ENCODE data around the gene HOXA13. TPM values are rescaled to one million over a fixed set of nuclear protein-coding genes. Genes with fewer than 3 reads are reported as not detected.

The HOXA13 gene
- 6.2 and 8.0 TPM in 2 replicates for total RNA-seq

DNA sequence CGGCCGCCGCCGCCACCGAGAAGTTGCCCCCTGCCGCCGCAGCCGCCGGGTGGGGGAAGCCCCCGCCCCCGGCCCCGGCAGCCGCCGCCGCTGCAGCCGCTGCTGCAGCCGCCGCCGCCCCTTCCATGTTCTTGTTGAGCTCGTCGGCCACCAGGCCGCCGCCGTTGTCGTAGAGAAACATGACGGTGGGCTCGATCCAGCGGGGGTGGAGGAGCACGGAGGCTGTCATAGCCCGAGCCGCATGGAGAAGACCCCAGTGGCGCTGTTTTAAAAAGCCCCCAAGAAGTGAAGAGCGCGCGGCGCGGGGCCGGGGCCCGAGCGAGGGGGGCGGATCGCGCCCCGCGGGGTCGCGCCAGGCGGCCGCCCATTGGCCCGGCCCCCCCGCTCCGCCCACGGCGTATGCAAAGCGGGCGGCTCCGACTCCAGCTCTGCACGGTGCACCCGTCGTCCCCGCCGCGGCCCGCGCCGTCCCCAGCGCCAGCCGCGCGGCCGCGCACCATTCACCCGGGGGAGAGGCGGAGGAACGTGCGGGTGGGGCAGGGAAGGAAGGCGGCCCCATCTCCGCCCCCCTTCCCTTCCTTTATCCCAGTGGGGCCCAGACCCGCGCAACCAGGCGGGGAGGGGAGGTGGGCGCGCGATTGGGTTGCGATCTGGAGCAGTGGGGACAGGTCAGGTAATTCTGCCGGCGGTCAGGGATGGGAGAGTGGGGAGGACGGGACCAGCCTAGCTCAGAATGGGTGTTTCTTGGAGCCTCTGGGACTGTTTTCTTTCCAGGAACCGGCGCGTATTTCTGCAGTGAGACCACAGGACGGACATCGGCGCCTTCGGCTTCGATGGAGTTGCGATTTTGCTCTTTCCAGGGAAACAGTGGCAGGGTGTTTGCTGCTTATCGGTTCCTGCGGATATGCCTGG, at the start of gene HOXA13:
HOXA13 (minus strand) TSS at position 243 of the 912 bp plus-strand sequence; CDS start at position 229, 14 bp downstream.
- H3K9me3 ChIP-seq (ENCODE audit: low read depth, low read length): no peaks in the 10 kb centered on the region
- no peaks in the 10 kb centered on the region for H3K36me3 ChIP-seq (ENCODE audit: insufficient read depth, low read length)
- peaks cover 17% of the 10 kb centered on the region for H3K27me3 ChIP-seq (ENCODE audit: insufficient read depth, low read length)
- H3K4me3 ChIP-seq (ENCODE audit: insufficient read depth, low read length): peak within 1 kb of the TSS; percentile 80
- TF ChIP-seq CTCF (IDR thresholded peaks at IDR 0.05; ENCODE audit: extremely low read depth, low read depth, low read length): no peak
- peak within 1 kb of the TSS; percentile 74 for H2AFZ ChIP-seq (ENCODE audit: low read length)
- peaks cover 13% of the 10 kb centered on the region for H4K20me1 ChIP-seq (ENCODE audit: insufficient read depth, low read length)
- H3K4me1 ChIP-seq (ENCODE audit: insufficient read depth, low read length): peaks cover 24% of the 10 kb centered on the region
- peak within 1 kb of the TSS; percentile 21 for H3K27ac ChIP-seq (ENCODE audit: low read depth, low read length)
- peaks cover 60% of the 10 kb centered on the region for H3K79me2 ChIP-seq (ENCODE audit: insufficient read depth, low read length)
- H3K4me2 ChIP-seq (ENCODE audit: insufficient read depth, low read length): peak within 1 kb of the TSS; percentile 96
- peak; percentile 95 for DNase-seq (ENCODE audit: insufficient read length, low spot score, missing footprints)

DNA sequence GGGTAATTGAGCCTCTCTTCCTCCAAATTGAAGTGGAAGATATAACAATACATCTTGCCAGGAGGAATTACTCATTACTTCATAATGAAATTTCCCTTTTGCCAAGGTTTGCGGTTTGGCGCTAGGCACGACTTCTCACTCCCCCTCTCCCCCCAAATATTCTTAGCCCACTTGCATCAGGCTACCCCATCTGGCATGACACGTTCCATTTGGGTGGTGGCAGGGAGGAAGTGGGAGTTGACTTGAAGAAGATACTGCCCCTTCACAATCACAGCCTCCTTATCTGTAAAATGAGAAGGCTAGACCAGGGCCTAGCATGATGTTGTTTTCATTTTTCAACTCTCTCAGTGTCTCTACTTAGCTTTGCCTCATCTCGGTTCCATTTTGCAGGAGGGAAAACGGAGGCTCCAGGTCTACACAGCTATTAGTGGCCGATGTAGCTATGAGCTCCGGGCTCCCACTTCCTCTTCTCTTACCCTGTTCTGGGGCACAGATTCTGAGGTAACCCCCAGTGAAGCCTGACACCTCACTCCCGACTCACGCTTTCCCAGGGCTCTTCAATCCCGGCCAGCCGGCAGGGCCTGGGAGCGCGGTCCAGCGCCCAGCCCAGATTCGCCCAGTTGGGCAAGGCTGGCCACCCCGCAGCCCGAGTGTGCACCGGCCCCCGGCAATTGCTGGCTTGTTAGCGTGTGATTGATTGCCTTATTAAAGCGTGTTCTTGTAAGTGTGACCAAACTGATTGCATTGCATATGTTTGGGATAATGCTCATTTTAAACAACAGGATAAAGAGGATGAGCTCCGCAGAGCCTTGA, 49.2 kb upstream of the HOXA13 start:
- peaks cover 83% of the 10 kb centered on the region for H3K27me3 ChIP-seq (ENCODE audit: insufficient read depth, low read length)
- H3K79me2 ChIP-seq (ENCODE audit: insufficient read depth, low read length): no peaks in the 10 kb centered on the region
- no peak overlapping the region for H3K27ac ChIP-seq (ENCODE audit: low read depth, low read length)
- H2AFZ ChIP-seq (ENCODE audit: low read length): no peak overlapping the region
- no peaks in the 10 kb centered on the region for H3K9me3 ChIP-seq (ENCODE audit: low read depth, low read length)
- no peaks in the 10 kb centered on the region for H4K20me1 ChIP-seq (ENCODE audit: insufficient read depth, low read length)
- H3K36me3 ChIP-seq (ENCODE audit: insufficient read depth, low read length): no peaks in the 10 kb centered on the region
- H3K4me1 ChIP-seq (ENCODE audit: insufficient read depth, low read length): peaks cover 7% of the 10 kb centered on the region
- H3K4me3 ChIP-seq (ENCODE audit: insufficient read depth, low read length): no peak overlapping the region
- H3K4me2 ChIP-seq (ENCODE audit: insufficient read depth, low read length): peak overlapping the region; percentile 11
- no peak for TF ChIP-seq CTCF (IDR thresholded peaks at IDR 0.05; ENCODE audit: extremely low read depth, low read depth, low read length)
- peak; percentile 94 for DNase-seq (ENCODE audit: insufficient read length, low spot score, missing footprints)

DNA sequence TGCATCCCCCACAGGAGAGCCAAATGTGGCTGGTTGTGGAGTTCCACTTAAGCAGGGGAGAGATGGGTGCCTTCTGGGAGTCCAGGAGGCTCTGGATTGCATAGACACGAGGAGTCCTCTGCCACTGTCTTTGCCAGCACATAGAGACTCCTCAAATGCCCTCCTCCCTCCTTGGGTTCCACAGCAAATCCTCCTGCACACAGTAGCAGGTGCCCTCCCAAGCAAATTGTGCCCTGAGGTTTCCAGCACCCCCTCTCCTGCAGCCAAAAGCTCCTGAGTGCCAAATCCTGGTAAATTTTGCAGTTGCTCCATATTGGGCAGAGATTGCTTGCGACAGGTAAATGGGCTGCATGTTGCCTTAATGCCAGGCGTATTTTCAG, 48.5 kb upstream of the HOXA13 start:
- H3K4me3 ChIP-seq (ENCODE audit: insufficient read depth, low read length): no peak overlapping the region
- H3K27me3 ChIP-seq (ENCODE audit: insufficient read depth, low read length): peaks cover 90% of the 10 kb centered on the region
- TF ChIP-seq CTCF (IDR thresholded peaks at IDR 0.05; ENCODE audit: extremely low read depth, low read depth, low read length): no peak
- H4K20me1 ChIP-seq (ENCODE audit: insufficient read depth, low read length): no peaks in the 10 kb centered on the region
- H3K4me1 ChIP-seq (ENCODE audit: insufficient read depth, low read length): peaks cover 7% of the 10 kb centered on the region
- no peak overlapping the region for H3K27ac ChIP-seq (ENCODE audit: low read depth, low read length)
- DNase-seq (ENCODE audit: insufficient read length, low spot score, missing footprints): no peak
- no peaks in the 10 kb centered on the region for H3K79me2 ChIP-seq (ENCODE audit: insufficient read depth, low read length)
- H2AFZ ChIP-seq (ENCODE audit: low read length): no peak overlapping the region
- no peak overlapping the region for H3K4me2 ChIP-seq (ENCODE audit: insufficient read depth, low read length)
- no peaks in the 10 kb centered on the region for H3K36me3 ChIP-seq (ENCODE audit: insufficient read depth, low read length)
- no peaks in the 10 kb centered on the region for H3K9me3 ChIP-seq (ENCODE audit: low read depth, low read length)

Data from osteoblast (primary cell).